Amygdala (tissue), 56 donors: ENCODE data around the gene RAPGEF1.

Source experiments
- DNase-seq, 56 donors: peaks; one replicate each; lab custom pipeline; 2025; lab: John Stamatoyannopoulos, UW

The RAPGEF1 gene

DNA sequence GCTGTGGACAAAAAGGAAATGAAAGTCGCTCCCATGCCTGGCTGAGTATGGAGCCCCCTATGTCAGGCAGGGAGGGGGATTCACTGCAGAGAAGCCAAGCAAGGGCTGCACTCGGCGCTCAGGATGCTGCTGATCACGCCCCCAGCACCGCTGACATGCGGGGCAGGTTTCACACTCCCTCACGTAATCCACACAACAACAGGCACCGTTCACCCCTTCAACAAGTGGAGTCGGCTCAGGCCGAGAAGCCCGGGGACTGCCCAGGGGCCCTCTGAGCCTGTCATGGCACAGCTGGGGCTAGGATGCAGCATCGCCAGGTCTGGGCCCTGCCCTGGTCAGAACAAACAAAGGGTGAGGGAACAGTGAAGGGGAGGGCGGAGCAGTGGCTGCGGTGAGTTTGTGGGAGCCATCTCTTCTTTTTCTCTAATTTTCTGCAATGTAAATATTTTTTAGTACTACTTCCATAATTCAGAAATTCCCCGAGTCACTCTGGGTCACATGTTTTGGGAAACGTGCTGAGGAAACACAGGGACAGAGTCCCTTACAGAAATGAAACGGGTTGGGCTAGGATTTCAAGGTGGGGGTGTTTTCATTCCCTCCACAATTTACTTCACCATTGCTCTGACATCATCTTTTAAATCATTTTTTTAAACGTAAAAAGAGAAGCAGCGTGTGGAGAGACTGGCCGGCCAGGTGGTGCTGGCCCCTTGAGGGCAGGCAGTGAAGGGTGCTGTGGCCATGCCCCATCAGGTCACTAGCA lies 144.8 kb downstream of the RAPGEF1 start:
- DNase-seq = no peak

DNA sequence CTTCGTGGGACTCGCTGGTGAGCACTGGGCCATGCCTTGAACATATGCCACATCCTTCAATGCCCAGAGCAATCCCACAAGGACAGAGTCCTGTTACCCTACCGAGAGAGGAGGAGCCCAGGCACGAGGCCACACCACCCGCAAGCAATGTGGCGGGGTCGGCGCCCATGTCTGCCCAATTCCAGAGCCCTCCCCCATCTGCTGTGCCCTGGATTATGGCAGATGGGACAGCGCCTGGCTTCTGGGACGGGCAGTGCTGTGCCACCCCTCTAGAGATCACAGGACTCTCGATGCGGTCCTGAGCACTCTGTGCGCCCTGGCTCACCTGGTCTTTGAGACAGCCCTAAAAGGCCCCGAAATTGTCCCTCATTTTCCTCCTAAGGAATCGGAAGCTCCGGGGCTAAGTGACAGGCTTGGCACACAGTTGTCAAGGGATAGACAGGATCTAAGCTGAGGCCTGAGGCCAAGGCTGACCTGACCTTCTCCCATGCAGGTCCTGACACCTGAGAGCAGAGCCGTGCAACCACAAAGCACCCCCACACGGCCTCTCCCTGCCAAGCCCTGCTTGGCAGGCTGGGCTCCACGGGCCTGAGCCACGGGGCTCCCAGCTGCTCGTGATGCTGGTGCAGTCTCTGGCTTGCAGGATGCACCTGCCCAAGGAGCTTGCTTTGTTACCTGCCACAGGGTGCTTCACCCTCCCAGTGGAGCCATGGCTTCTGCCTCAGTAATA lies 145.8 kb downstream of the RAPGEF1 start:
- no peak for DNase-seq

DNA sequence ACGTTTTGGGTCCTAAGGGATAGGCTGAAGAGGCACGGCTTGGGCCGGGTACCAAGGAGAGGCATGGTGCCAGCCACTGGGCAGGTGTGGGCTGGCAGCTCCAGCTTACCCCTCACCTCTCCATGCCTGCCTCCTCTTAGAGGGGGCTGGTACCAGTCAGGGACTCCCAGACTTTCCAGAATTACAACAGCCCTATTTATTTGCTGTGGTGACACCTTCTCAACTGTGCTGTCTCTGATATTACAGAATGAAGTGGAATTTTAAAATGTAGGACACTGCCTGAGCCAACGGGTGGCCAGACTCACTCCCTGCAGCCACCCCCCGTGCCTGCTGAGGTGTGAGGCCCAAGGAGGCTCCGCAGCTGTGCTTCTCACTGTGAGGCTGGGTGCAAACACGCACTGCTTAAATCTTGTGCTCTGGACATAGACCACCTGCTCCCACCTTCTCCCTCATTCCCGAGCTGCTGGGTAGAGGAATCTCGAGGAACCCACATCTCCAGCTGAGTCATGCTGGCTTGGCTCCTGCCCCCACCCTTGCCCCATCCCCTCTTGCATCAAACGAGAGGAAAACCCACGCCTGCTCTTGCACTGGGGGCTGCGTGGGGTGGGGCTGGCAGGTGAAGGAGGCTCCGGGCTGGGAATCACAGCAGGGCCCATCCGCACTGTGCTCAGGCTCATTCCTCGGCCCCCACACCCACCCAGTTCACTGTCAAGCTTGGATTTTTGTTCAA lies 146.6 kb downstream of the RAPGEF1 start:
- peak in 1 of 56 donors; percentile 11 for DNase-seq

DNA sequence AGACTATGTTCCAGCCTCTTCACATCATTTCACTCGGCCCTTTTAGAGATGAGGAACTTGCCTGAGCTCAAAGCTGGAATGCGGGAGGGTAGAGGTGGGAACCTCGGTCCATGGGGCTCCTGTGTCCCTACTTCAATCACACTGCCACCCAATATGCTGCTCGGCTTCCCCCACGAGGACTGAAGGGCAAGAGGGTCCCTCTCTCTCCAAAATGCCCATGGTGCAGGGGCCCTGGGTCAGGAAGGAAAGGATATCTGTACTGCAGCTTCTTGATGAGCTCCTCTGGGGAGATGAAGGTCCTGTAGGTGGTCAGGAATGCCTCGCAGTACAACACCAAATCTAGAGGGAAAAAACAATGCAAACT lies 148.0 kb downstream of the RAPGEF1 start:
- DNase-seq = no peak

DNA sequence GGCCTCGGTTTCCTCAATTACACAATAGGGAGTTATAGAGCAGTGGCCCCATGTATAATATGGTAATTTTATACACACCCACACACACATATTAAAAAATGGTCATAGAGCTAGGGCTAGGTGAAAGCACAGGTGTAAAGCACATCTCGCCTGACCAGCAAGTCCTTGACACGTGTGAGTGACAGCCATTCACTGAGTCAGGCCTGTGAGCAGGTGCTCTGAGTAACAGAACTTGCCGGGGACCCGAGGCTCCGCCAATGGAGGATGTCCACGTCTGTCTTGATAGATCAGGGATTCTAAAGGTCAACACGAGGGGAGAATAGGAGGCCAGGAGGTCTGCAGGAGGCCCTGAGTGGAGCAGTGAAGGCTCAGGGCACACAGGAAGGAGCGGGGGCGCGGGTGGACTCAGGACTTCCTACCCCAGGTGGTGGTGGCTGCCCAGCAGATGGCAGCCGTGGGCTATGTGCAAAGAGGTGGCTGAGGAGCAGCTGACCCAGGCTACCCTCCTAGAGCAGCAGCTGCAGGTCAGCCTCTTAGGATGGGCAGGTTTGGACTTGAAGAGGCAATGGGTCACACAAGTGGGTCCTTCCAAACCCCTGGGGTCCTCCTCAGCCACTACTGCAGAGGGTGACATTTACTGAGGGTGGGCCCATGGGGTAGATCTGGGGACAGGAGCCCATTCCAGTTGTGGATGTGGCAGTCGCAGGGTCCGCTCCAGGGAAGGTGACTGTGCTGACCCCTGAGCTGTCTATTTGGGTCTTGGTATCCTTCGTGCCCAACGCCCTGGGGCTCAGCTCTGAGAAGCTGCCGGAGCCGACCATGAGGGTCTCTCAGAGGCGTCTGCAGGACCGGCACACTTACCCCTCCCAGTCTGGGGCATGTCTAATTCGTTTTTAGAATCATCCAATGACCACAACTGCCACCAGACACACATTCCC lies 148.7 kb downstream of the RAPGEF1 start:
- peak in 44 of 56 donors; percentile 16 to 81 (median 50) for DNase-seq

DNA sequence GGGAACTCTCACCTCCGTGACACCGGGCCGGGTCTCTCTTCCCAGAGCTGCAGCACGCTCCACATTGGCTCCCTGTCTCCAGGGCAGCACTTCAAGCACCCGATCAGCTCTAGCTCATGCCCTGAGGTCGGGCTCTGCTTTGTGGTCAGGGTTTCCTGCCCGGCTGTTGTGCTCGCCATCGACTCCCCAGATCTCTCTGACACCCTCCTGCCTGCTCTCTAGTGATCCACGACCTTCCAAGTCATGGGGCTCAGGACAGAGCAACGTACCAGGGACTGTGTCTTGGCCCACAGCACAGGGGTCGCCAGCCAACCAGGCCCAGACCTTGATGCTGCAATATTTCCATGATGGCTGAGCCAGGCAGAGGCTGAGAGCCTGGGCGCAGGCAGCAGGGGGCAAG lies 149.4 kb downstream of the RAPGEF1 start:
- peak in 2 of 56 donors; percentile 8 to 21 for DNase-seq

DNA sequence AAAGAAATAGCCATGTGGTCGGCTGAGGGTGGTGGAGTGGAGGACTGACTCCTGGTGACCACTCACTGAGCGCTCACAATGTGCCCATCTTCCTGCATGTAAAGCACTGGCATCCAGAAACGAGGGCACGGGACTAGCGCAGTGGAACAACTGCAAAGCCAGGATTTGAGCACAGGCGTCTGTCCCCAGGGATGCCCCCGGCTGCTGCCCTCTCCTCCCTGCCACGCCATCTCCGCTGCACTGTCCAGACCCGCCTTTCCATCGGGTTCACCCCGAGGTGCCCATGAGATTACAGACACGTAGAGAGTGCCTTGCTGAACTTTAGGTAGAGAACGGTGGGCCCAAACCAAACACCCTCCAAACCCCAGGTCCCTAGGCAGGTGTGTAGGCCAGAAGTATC lies 149.9 kb downstream of the RAPGEF1 start:
- DNase-seq = no peak

DNA sequence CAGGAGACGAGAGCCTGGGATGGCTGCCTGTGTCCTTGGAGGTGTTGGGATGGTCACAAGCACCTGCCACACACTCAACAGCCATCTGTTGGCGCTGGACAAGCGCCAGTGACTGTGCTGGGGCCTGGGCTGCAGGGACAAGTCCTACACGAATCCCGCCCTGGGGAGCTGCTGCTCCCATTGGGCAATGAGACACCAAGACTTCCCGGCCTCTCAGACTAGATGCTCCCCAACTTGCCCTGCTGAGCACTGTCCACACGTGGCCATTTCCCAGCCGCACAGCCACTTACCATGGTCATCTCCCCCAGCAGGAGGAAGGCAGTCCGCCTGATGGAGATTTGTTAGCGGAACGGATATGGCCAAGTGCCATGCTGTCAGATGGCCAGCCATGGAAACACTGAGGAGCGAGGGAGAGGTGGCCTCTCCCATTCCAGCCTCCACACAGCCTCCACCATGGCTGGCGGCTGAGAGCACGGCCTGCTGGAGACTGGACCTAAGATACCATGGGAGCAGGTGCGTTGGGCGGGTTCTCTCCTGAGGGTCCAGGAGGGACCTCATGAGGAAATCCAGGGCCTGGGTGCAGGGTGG lies 150.7 kb downstream of the RAPGEF1 start:
- DNase-seq = no peak

DNA sequence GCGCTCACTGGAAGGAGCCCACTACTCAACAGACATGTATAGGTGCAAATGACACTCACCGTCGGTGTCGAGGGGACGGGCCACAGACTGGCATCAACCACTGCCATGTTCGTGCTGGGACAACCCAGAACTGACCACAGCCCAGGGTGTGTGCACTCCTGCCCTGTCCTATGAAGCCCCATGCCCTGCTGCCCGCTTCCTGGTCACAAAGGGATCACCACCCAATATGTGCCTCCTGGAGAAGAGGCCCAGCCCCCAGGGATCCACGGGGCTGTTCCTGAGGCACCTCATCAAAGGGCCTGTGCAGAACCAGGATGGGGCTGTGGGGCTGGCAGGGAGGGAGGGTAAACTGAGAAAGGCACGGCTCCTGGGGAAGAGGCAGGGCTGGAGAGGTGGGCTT lies 151.5 kb downstream of the RAPGEF1 start:
- DNase-seq = no peak

DNA sequence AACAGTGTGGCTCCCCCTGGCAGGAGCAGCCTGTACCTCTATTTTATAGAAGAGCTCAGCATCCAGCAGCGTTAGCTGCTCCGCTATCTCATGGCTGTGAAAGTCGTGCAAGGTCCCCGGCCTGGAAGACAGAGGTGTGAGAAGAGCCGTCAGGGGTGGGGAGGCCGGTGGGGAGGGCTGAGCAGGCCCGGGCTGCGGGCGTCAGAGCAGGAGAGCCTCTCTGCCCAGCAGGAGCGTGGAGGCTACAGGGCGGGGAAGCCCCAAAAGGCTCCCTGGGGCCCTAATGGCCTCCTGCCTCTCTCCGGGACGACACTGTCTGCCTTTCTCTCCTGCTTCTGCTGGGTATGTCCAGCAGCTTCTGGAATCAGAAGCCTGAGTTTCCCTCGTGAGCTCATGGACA lies 152.0 kb downstream of the RAPGEF1 start:
- DNase-seq = no peak

DNA sequence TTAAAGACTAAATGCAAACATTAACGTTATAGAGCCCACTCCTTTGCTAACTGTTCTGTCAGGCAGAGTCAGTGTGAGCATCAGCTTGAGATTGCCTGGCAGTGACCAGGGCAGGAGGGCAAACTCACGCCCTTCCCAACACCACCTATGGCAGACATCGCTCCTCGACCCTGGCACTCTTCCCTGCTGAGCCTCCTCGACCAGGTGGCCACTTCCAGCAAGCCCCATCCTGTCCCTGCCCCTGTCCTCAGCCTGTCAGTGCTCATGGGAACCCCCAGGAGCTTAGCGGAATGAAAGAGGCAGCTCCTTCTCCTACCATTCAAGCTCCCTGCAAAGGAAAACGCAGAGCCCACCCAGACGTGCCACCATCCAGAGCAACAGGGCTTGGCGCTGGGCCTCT lies 152.5 kb downstream of the RAPGEF1 start:
- DNase-seq = no peak

DNA sequence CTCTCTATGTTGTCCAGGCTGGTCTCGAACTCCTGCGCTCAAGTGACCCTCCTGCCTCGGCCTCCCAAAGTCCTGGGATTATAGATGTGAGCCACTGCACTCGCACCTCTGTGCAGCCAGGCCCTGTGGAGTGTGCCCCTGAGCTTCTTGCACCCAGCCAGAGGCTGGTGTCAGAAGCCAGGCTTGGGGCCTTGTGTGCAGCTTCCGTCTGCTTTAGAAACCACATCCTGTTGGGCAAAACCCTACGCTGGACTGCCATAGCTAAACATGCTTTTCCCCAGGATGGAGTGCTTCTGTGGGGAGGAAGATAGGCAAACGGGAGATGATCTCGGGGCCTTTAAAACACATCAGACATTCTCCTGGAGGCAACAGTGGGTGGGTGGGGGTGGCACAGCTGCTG lies 154.5 kb downstream of the RAPGEF1 start:
- DNase-seq = peak in 2 of 56 donors; percentile 14 to 28

DNA sequence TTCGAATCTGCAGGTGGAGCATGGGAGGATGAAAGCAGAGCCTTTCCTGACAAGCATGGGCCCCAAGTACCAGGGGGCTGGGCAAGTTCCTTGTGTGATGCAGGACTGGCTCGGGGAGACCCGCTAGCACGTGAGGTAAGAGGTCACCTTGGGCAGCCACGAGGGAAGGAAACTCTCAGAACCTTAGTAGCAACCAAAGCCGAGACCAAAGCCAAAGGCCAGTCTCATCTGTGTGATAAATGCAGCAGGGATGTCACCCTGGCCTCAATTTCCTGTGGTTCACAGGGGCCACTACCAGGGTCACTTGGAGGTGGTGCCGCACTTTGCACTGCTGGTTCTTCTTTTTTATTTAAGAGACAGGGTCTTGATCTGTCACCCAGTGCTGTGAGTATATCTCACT lies 155.0 kb downstream of the RAPGEF1 start:
- no peak for DNase-seq

DNA sequence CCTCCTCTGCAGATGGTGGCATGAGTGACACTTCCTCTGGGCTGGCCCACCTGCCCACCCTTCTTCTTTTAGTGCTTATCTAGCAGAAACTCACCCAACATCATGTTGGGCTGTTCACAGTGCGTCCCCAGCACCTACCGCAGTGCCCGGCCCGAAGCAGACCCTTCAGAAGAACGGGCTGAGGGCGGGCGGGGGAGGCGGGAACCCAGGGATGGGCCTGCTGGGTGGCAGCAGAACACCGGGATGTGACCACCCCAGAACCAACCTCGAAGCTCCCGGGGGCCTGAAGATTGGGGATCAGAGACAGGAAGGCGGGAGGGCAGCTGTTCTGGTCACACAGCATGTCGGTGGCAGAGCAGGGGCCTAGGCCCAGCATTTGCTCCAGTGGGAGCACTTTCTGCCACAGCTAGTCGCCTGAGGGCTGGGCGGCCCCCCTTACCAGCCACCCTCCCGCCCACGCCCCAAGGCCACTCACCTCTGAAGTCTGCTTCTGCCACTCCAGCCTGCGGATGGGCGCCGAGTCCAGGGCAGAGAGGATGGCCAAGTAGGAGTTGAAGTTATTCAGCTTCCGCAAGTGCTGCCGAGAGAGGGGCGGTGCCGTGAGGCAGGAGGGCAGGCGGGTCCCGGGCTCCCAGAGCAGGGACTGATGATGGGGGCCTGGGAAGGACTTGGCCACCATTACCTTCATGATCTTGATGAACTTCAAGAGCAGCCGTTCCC lies 155.9 kb downstream of the RAPGEF1 start:
- no peak for DNase-seq

DNA sequence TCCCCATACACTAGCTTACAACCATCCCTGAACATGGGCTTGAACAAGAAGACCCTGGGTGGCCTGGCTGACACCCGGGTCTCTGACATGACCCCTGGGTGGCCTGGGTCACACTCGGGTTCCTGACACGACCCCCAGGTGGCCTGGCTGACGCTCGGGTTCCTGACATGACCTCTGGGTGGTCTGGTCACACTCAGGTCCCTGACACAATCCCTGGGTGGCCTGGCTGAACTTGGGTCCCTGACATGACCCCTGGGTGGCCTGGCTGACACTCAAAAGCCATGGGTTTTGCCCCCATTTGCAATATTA lies 156.6 kb downstream of the RAPGEF1 start:
- no peak for DNase-seq

DNA sequence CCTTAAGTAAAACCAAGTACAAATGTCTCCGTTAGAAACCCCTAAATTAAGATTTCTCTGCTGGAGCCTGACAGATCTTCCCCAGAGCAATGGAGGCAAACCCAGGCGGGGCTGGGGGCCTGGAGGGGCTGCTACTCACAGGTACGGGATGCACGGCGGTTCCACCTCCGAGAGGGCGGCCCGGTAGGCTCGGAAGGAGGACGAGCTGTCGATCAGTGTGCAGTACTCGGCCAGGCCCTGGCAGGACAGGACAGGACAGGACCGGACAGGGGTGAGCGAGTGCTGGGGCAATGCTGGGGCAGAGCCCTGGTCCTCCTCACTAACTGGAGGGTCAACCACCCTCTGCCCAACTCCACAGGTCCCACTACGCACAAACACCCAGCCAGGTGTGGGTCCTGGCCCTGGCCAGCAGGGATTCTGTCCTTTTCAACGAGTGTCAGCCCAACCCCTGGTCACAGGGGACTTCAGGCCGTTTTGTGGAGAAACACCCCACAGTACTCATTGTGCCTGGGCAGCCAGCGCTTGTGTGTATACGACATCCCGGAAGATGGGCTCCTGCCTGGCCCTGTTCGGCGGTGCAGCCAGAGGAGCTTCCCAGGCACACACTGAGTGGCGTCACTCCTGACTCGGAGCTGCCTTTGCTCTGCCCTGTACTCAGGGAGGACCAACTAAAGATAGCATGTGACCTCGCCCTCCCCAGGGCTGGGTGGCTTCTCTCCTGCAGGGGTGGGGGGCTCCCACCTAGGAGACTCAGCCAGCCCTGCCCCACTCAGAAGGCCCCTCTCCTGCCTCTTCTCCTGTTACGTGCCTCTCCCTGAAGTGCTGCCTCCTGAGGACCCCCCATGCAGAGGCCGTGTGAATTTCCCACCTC lies 157.2 kb downstream of the RAPGEF1 start:
- no peak for DNase-seq

DNA sequence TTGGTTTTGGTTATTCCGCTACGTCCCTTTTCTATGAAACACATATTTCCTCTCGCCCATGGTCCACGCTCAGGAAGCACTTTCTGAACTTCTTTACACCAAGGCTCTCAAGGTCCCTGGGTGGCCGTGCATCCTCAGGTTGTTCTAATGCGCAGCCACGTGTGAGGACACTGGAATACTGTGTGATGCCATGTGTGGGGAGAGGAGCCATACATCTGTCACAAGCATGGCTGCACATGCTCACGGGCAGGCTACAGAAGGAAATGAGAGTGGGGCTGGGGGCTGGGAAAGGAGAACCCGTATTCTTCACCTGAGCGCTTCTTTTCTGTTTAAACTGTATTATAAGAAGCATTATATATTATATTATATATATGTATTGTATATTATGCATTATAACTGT lies 157.8 kb downstream of the RAPGEF1 start:
- no peak for DNase-seq

DNA sequence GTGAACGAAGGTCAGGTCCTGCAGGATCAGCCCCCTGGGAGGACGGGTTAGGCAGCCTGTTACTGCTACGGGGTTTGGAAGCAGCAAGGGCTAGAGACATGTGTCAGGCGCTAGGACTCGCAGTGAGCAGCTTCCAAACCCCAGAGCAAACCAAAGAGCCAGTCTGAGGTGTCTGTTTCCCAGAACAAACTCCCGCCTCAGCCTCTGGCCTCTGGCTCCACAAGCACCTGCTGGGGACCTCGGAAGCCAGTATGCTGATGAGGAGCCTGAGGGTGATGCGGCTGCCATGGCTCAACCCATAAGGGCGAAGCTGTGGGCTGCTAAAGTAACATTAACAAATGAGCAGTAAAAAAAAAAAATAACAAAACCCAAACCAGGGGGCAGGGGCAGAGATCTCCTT lies 159.5 kb downstream of the RAPGEF1 start:
- no peak for DNase-seq
